ENCODE results near the gene PDE4B. TPM values are rescaled to one million over a fixed set of nuclear protein-coding genes. Genes with fewer than 3 reads are reported as not detected.

Gene PDE4B
- polyA plus RNA-seq, 1 donor from 2014 or later, result 135 TPM

- Histone ChIP-seq H3K36me3 (ENCODE audit: insufficient read depth, low read length) (no peaks in the 10 kb centered on the region), H3F3A (ENCODE audit: insufficient read depth, low read length, poor library complexity, severe bottlenecking) (no peaks in the 10 kb centered on the region), H3K9me3 (ENCODE audit: low read length) (no peaks in the 10 kb centered on the region), H3K79me2 (replicated peaks; ENCODE audit: insufficient read depth, low read length) (no peaks in the 10 kb centered on the region), H3K27ac (ENCODE audit: low read length) (no peak overlapping the region), H4K20me1 (ENCODE audit: insufficient read depth) (no peaks in the 10 kb centered on the region), H3K9me2 (ENCODE audit: insufficient read depth, low read length) (no peaks in the 10 kb centered on the region), H3K27me3 (ENCODE audit: insufficient read depth, low read depth, low read length) (no peaks in the 10 kb centered on the region), H3K4me3 (ENCODE audit: low read length) (no peak overlapping the region), H3K9ac (ENCODE audit: low read length) (no peak overlapping the region), H3K4me2 (ENCODE audit: low read length) (no peak overlapping the region), H2AFZ (ENCODE audit: low read depth, low read length) (no peak overlapping the region)
- no peak for TF ChIP-seq MXI1 (conservative IDR thresholded peaks at IDR 0.05; ENCODE audit: poor library complexity, severe bottlenecking)
- no peak for TF ChIP-seq EZH2 (IDR thresholded peaks at IDR 0.05; ENCODE audit: borderline replicate concordance, insufficient read depth, low read length, poor library complexity, severe bottlenecking)
- TF ChIP-seq EP300 (conservative IDR thresholded peaks at IDR 0.05; ENCODE audit: poor library complexity, severe bottlenecking), result no peak
- TF ChIP-seq TAF1 (IDR thresholded peaks at IDR 0.05; ENCODE audit: low read depth), result no peak
- TF ChIP-seq SMC3 (conservative IDR thresholded peaks at IDR 0.05; ENCODE audit: poor library complexity), result no peak
- TF ChIP-seq CTCF (IDR thresholded peaks at IDR 0.05; ENCODE audit: poor library complexity, severe bottlenecking), result no peak
- no peak for TF ChIP-seq REST (IDR thresholded peaks at IDR 0.05; ENCODE audit: borderline replicate concordance)
- no peak for TF ChIP-seq POLR2AphosphoS5 (IDR thresholded peaks at IDR 0.05)
- no peak for TF ChIP-seq RAD21 (conservative IDR thresholded peaks at IDR 0.05)
Measured at GRCh38 chr1:66160719-66161118, 368.0 kb downstream of the PDE4B start.

GRCh38 chr1:66166753-66167152, 374.1 kb downstream of the PDE4B start:
- H3F3A ChIP-seq (ENCODE audit: insufficient read depth, low read length, poor library complexity, severe bottlenecking), result no peaks in the 10 kb centered on the region
- no peak for TF ChIP-seq SMC3 (conservative IDR thresholded peaks at IDR 0.05; ENCODE audit: poor library complexity)
- TF ChIP-seq EZH2 (IDR thresholded peaks at IDR 0.05; ENCODE audit: borderline replicate concordance, insufficient read depth, low read length, poor library complexity, severe bottlenecking), result no peak
- no peak for TF ChIP-seq POLR2AphosphoS5 (IDR thresholded peaks at IDR 0.05)
- no peaks in the 10 kb centered on the region for H3K27me3 ChIP-seq (ENCODE audit: insufficient read depth, low read depth, low read length)
- H2AFZ ChIP-seq (ENCODE audit: low read depth, low read length), result no peak overlapping the region
- no peaks in the 10 kb centered on the region for H3K36me3 ChIP-seq (ENCODE audit: insufficient read depth, low read length)
- no peak overlapping the region for H3K4me2 ChIP-seq (ENCODE audit: low read length)
- H3K9me2 ChIP-seq (ENCODE audit: insufficient read depth, low read length), result no peaks in the 10 kb centered on the region
- H4K20me1 ChIP-seq (ENCODE audit: insufficient read depth), result no peaks in the 10 kb centered on the region
- no peak overlapping the region for H3K9ac ChIP-seq (ENCODE audit: low read length)
- peaks cover 2% of the 10 kb centered on the region for H3K79me2 ChIP-seq (replicated peaks; ENCODE audit: insufficient read depth, low read length)
- no peaks in the 10 kb centered on the region for H3K9me3 ChIP-seq (ENCODE audit: low read length)
- no peak overlapping the region for H3K4me3 ChIP-seq (ENCODE audit: low read length)
- H3K27ac ChIP-seq (ENCODE audit: low read length), result no peak overlapping the region

GRCh38 chr1:66167267-66167666, 374.6 kb downstream of the PDE4B start:
- no peak overlapping the region for H2AFZ ChIP-seq (ENCODE audit: low read depth, low read length)
- H3K36me3 ChIP-seq (ENCODE audit: insufficient read depth, low read length), result no peaks in the 10 kb centered on the region
- no peaks in the 10 kb centered on the region for H4K20me1 ChIP-seq (ENCODE audit: insufficient read depth)
- no peaks in the 10 kb centered on the region for H3F3A ChIP-seq (ENCODE audit: insufficient read depth, low read length, poor library complexity, severe bottlenecking)
- H3K27me3 ChIP-seq (ENCODE audit: insufficient read depth, low read depth, low read length), result no peaks in the 10 kb centered on the region
- H3K4me2 ChIP-seq (ENCODE audit: low read length), result no peak overlapping the region
- TF ChIP-seq EP300 (conservative IDR thresholded peaks at IDR 0.05; ENCODE audit: poor library complexity, severe bottlenecking) (no peak), TAF1 (IDR thresholded peaks at IDR 0.05; ENCODE audit: low read depth) (no peak), EZH2 (IDR thresholded peaks at IDR 0.05; ENCODE audit: borderline replicate concordance, insufficient read depth, low read length, poor library complexity, severe bottlenecking) (no peak)
- H3K9me3 ChIP-seq (ENCODE audit: low read length), result no peaks in the 10 kb centered on the region
- no peak overlapping the region for H3K27ac ChIP-seq (ENCODE audit: low read length)
- no peak overlapping the region for H3K4me3 ChIP-seq (ENCODE audit: low read length)
- peaks cover 2% of the 10 kb centered on the region for H3K79me2 ChIP-seq (replicated peaks; ENCODE audit: insufficient read depth, low read length)
- H3K9me2 ChIP-seq (ENCODE audit: insufficient read depth, low read length), result no peaks in the 10 kb centered on the region
- no peak overlapping the region for H3K9ac ChIP-seq (ENCODE audit: low read length)

All from neural cell (in vitro differentiated cells).